ENCODE results near the gene ZNF169.
"Not testable (repeated sequence)": the region's sequence is repeated elsewhere in the genome, so short reads cannot be mapped to it uniquely, and the experiment has no call there.

The ZNF169 gene

DNA sequence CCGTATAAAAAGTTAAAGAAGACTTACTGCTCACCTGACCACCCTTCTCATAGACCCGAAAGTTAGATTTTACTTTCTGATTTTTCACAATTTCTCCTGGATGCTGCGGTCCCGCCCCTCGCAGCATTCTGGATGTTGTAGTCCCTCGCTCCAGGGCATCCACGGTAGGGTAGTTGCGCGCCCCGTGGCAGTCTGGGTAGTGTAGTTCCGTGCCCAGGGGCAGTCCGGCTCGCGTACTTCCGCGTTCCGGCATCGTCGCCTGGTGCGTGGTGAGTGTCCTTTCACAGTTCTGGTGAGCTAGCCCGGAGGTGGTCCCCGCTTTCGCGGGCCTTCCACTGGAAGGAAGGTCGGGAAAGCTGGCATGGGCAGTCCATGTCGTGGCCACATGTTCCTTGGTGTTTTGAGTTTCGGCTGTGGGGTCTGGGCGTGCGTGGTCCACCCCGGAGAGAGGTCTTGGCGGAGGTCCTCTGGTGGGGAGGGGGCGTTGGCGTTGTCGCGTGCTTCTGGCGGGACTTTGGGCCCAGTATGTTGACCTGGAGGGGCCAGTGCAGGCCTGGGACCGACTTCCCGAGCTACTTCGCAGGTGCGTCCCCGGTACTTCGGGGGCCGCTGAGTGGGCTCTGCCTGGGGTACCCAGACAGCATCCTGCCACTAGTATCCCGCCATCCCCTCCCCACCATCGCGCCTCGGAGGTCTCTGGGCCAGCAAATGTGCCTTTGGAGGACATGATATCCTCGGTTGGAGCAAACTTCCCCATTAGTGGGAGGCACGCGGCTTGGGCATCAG, at the start of gene ZNF169:
ZNF169 (plus strand) TSS at position 222 of the 786 bp plus-strand sequence. CDS start 19,515 bp downstream, outside the sequence.
- peak; percentile 95 for FAIRE-seq

GRCh38 chr9:94210616-94211603, 48.2 kb upstream of the ZNF169 start:
- no peak for FAIRE-seq
- DNase-seq (ENCODE audit: insufficient read length, low spot score) = no peak

More for the DNA sequence above, at the start of gene ZNF169:
- peak; percentile 86 for DNase-seq (ENCODE audit: insufficient read length, low spot score)

DNA sequence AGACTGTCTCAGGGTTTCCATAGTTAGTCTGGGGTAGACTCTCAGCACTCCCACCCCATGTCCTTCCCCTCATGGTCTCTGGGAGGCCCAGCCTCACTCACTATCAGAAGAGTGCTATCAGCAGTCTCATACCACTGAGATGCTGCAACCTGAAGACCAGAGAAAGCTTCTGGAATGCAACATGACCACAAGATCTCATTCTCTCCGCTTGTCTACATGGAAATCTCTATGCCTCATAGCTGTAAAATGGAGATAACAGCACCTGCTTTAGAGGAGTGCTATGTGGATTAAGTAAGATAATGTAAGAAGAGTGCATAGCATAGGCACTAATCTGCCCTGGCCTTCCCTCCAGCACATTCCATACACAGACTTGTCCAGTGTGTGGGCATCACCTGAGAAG, 47.0 kb upstream of the ZNF169 start:
- FAIRE-seq (no peak), DNase-seq (ENCODE audit: insufficient read length, low spot score) (no peak)

DNA sequence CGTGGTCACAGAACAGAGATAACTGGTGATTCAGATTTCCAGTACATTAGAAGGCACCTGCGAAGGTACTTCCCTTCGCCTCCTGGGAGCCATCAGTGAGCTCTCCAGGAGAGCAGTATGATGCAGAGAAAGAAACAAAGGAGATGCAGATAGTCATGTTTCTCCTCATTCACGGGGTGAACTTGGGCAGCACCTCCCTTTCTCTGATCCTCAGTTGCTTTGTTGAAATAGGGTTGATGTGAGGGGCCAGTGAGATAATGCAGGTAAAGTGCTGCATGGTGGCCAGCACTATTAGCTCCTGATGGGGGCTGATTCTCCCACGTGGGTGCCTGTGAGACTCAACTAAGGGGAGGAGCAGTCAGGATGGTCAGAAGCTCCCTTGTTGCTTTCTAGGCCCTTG, 46.6 kb upstream of the ZNF169 start:
- DNase-seq (ENCODE audit: insufficient read length, low spot score) = no peak

GRCh38 chr9:94213511-94214124, 45.5 kb upstream of the ZNF169 start:
- FAIRE-seq (no peak), DNase-seq (ENCODE audit: insufficient read length, low spot score) (peak; percentile 70)

More for the DNA sequence above, 46.6 kb upstream of the ZNF169 start:
- FAIRE-seq = no peak

- DNase-seq (ENCODE audit: insufficient read length, low spot score) (no peak), FAIRE-seq (no peak)
Observed at GRCh38 chr9:94222870-94223269, 36.2 kb upstream of the ZNF169 start.

GRCh38 chr9:94225413-94225812, 33.7 kb upstream of the ZNF169 start:
- FAIRE-seq; DNase-seq (ENCODE audit: insufficient read length, low spot score): not testable (repeated sequence)

GRCh38 chr9:94228616-94229015, 30.5 kb upstream of the ZNF169 start:
- FAIRE-seq (no peak), DNase-seq (ENCODE audit: insufficient read length, low spot score) (no peak)

GRCh38 chr9:94232428-94232827, 26.7 kb upstream of the ZNF169 start:
- FAIRE-seq (no peak), DNase-seq (ENCODE audit: insufficient read length, low spot score) (no peak)

DNA sequence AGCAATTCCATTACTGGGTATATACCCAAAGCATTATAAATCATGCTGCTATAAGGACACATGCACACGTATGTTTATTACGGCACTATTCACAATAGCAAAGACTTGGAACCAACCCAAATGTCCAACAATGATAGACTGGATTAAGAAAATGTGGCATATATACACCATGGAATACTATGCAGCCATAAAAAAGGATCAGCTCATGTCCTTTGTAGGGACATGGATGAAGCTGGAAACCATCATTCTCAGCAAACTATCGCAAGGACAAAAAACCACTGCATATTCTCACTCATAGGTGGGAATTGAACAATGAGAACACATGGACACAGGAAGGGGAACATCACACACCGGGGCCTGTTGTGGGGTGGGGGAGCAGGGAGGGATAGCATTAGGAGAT, 18.0 kb upstream of the ZNF169 start:
- FAIRE-seq; DNase-seq (ENCODE audit: insufficient read length, low spot score): not testable (repeated sequence)

DNA sequence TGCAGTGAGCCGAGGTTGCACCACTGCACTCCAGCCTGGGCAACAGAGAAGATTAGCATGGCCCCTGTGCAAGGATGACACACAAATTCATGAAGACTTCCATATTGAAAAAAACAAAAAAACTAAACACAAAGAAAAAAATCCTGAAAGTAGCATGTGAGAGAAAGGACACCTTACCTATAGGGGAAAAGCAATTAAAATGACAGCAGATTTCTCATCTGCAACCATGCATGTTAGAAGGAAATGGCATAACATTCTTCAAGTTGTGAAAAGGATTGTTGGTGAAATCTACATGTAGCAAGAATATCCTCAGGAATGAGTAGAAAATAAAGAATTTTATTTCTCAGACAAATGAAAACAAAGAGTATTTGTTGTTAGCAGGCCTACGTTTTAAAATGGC, 13.4 kb upstream of the ZNF169 start:
- DNase-seq (ENCODE audit: insufficient read length, low spot score) = no peak
- FAIRE-seq = no peak

DNA sequence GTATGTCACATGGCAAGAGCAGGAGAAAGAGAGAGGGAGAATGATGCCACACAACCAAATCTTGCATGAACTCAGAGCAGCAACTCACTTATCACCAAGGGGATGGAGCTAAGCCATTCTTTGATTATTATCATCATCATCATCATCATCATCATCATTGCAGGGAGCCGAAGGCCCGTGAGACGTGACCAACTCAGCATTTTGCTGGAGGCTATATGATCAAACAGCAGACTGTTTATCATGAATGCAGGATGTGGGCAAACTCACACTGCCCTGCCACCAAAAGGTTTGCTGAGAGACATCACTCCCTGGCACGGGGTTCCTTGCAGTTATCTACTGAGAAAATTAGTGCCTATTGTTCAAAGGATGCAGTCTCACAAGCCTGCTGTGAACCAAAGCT, 8.6 kb upstream of the ZNF169 start:
- no peak for FAIRE-seq
- no peak for DNase-seq (ENCODE audit: insufficient read length, low spot score)

- DNase-seq (ENCODE audit: insufficient read length, low spot score) (no peak), FAIRE-seq (no peak)
Observed at GRCh38 chr9:94256007-94256406, 3.1 kb upstream of the ZNF169 start.

DNA sequence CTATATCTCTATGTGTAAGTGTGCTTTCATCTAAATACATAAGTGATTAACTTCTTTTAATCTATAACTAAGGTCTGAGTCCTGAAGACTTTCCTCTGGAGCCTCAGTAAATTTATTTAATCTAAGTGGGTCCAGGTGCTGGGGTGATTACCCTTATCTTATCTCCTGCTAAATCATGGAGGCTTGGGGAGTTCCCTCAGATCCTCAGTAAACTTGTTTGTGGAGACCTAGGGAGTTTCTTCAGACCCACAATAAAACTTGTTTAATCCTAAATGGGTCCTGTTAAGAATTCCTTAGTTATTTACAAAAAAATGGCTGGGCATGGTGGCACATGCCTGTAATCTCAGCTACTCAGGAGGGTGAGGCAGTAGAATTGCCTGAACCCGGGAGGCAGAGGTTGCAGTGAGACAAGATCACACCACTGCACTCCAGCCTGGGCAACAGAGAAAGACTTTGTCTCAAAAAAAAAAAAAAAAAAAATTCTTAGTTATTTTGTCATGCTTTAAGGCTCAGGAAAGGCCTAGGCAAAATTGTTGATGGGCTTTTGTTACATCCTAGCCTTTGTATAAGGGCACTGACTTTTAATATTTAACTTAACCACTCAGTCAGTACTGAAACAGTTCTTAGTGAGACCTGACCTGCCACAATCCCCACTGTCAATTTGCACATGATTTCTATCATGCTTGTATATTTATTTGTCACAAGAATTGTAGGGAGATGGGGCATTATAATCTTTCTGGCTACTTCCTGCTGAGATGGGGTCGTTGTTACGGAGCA, 6.7 kb downstream of the ZNF169 start:
- not testable (repeated sequence) for FAIRE-seq

DNA sequence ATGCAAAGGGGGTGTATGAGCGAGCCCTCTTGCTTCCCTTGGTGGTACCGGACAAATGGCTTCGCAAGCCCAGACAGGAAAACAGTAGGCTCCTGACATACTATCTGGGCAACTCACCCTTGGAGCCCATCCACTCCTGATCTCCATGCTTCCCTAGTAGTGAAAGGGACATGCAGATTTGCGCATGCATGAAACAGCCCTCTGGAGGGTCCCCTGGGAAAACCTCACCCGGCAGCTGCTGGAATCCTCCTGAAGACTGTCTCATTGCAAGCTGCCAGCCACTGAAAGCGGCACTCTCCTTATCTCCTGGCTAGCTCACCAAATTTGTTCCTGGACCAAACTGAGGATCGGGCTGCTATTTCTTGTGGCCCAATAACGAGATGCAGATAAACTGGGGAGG, 10.2 kb downstream of the ZNF169 start:
- no peak for DNase-seq (ENCODE audit: insufficient read length, low spot score)
- FAIRE-seq = no peak

More for the DNA sequence above, 6.7 kb downstream of the ZNF169 start:
- DNase-seq (ENCODE audit: insufficient read length, low spot score) = not testable (repeated sequence)

DNA sequence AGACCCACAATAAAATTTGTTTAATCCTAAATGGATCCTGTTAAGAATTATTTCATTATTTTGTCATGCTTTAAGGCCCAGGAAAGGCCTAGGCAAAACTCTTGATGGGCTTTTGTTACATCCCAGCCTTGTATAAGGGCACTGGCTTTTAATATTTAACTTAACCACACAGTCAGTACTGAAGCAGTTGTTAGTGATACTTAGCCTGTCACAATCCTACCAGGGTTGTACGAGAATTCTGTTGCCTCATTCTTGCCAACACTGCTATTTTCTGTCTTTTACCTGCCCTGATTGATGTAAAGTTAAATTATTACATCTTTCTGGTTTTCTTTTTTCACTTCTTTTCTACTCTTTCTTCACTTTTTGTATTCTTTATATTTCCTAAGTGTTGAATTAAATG, 10.9 kb downstream of the ZNF169 start:
- no peak for FAIRE-seq

GRCh38 chr9:94277029-94277428, 17.9 kb downstream of the ZNF169 start:
- FAIRE-seq; DNase-seq (ENCODE audit: insufficient read length, low spot score): not testable (repeated sequence)

More for the DNA sequence above, 10.9 kb downstream of the ZNF169 start:
- DNase-seq (ENCODE audit: insufficient read length, low spot score) = no peak

- DNase-seq (ENCODE audit: insufficient read length, low spot score) = no peak
- no peak for FAIRE-seq
Observed at GRCh38 chr9:94277885-94278536, 18.9 kb downstream of the ZNF169 start.

DNA sequence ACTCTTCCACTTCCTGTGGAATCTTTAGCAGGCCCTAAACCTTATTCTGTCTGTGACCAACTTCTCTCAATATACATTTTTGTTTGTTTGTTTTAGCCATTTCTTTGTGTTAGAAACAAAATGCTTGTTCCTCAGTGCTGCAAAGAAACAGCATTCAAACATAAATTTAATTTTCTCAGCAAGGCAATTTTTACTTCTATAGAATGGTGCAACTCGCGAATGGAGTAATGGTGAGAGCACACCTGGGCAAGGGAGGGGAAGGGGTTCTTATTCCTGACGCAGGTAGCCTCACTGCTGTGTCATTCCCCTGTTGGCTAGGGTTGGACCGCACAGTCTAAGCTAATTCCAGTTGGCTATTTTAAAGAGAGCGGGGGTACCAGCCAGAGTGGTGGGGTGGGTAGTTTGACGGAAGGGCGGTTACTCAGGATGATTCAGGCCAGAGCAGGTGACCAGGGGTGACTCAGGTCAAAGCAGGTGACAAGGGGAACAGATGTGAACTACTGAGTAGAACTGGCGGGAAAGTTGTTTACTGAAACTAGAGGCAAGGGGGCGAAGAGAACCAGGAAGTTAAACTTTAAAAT, 21.4 kb downstream of the ZNF169 start:
- no peak for FAIRE-seq
- no peak for DNase-seq (ENCODE audit: insufficient read length, low spot score)

All from HTR-8/SVneo (cell line).